MM.1S (cell line): ENCODE measurements around the gene ATP9A.

Experiments used
- CTCF ChIP-seq: fragments of 300-600 bp; sonication (generic); IDR thresholded peaks from 2 replicates; pipeline ENCODE4 v1.5.1; 2016; ENCODE audit warnings: antibody characterized with exemption, low read length, mixed read lengths
- EZH2 ChIP-seq: fragments of 300-600 bp; sonication (generic); optimal IDR thresholded peaks from 2 replicates; pipeline ENCODE3; 2017; ENCODE audit warnings: low read depth, mild to moderate bottlenecking, antibody characterized with exemption, low read length, mixed read lengths
- EZH2phosphoT487 ChIP-seq: fragments of 300-600 bp; sonication (generic); IDR thresholded peaks from 2 replicates; pipeline ENCODE4 v1.6.1; 2018; ENCODE audit warnings: antibody characterized with exemption, low read length

- TF ChIP-seq CTCF (no peak), EZH2 (no peak), EZH2phosphoT487 (no peak)
These were observed 7.1 kb upstream of the ATP9A start for GRCh38 chr20:51775241-51775640.
